Measurements from ENCODE around the gene ANKRD63.

DNA sequence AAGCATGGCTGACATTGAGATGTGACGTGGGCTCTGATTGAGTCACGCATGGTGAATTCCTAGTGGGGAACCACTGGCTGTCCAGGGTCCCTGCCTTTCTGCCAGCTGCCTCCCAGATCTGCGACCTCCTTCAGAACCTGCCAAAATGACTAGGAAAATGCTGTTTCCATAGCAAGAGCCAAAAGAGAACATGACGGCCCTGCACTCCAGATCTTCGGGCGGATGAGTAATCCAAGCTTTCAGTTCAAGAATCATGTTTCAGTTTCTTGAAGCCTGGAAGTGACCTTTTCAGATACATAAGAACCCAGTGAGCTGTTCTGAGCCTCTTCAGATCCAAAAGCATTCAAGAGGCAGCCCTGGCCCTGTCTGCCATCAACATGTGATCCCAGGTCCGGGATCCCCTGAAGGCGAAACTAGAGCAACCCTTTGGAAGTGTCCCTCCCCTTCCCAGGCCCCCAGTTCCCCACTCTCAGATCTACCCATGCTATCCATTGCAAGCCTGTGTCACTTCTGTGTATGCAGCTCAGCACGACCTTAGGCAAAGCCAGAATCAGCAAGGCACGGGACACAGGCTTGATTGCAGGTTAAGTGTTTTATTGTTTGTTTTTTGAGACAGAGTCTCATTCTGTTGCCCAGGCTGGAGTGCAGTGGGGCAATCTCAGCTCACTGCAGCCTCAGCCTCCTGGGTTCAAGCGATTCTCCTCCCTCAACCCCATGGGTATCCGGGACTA is 19.7 kb downstream of the ANKRD63 start:
- TF ChIP-seq, protein P1, sequence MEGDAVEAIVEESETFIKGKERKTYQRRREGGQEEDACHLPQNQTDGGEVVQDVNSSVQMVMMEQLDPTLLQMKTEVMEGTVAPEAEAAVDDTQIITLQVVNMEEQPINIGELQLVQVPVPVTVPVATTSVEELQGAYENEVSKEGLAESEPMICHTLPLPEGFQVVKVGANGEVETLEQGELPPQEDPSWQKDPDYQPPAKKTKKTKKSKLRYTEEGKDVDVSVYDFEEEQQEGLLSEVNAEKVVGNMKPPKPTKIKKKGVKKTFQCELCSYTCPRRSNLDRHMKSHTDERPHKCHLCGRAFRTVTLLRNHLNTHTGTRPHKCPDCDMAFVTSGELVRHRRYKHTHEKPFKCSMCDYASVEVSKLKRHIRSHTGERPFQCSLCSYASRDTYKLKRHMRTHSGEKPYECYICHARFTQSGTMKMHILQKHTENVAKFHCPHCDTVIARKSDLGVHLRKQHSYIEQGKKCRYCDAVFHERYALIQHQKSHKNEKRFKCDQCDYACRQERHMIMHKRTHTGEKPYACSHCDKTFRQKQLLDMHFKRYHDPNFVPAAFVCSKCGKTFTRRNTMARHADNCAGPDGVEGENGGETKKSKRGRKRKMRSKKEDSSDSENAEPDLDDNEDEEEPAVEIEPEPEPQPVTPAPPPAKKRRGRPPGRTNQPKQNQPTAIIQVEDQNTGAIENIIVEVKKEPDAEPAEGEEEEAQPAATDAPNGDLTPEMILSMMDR (IDR thresholded peaks at IDR 0.05): no peak
- no peak for TF ChIP-seq POLR2A (IDR thresholded peaks at IDR 0.05)
